Measurements from ENCODE around the gene RBM8A.

RBM8A gene

GRCh38 chr1:145927063-145927886, at the start of gene RBM8A:
TSS of gene RBM8A (minus strand) at chr1:145927484. CDS start at chr1:145927426, 58 bp downstream.
- TF ChIP-seq POU6F1 (CRISPR knock-in tag; IDR thresholded peaks at IDR 0.05; ENCODE audit: borderline replicate concordance, low read depth) = no peak
- TF ChIP-seq ARNTL (CRISPR knock-in tag; IDR thresholded peaks at IDR 0.05; ENCODE audit: borderline replicate concordance, low read depth) = no peak
- 0 out of 2 replicates have a peak, but pooled peaks have one; percentile 46 for TF ChIP-seq CSRNP3 (CRISPR knock-in tag; IDR thresholded peaks at IDR 0.05)
- TF ChIP-seq ZFP30 (CRISPR knock-in tag; IDR thresholded peaks at IDR 0.05) = no peak
- TF ChIP-seq TOX (CRISPR knock-in tag; IDR thresholded peaks at IDR 0.05; ENCODE audit: borderline replicate concordance) = 0 out of 2 replicates have a peak, but pooled peaks have one; percentile 24
- TF ChIP-seq GLIS3 (CRISPR knock-in tag; IDR thresholded peaks at IDR 0.05) = no peak
- ATAC-seq = peak; percentile 99

- no peak for ATAC-seq
- TF ChIP-seq PPARA (CRISPR knock-in tag; IDR thresholded peaks at IDR 0.05; ENCODE audit: borderline replicate concordance) (no peak), RARB (CRISPR knock-in tag; IDR thresholded peaks at IDR 0.05) (no peak), ISL1 (CRISPR knock-in tag; IDR thresholded peaks at IDR 0.05) (no peak), TSHZ2 (CRISPR knock-in tag; IDR thresholded peaks at IDR 0.05) (no peak), CREB5 (CRISPR knock-in tag; IDR thresholded peaks at IDR 0.05; ENCODE audit: low read depth) (no peak), CSRNP3 (CRISPR knock-in tag; IDR thresholded peaks at IDR 0.05) (no peak)
These were observed 49.7 kb upstream of the RBM8A start for GRCh38 chr1:145977016-145977415.

- TF ChIP-seq TCF4 (CRISPR knock-in tag; IDR thresholded peaks at IDR 0.05; ENCODE audit: borderline replicate concordance) (no peak), ARNTL (CRISPR knock-in tag; IDR thresholded peaks at IDR 0.05; ENCODE audit: borderline replicate concordance, low read depth) (no peak), CREB5 (CRISPR knock-in tag; IDR thresholded peaks at IDR 0.05; ENCODE audit: low read depth) (no peak), CSRNP3 (CRISPR knock-in tag; IDR thresholded peaks at IDR 0.05) (no peak), PPARA (CRISPR knock-in tag; IDR thresholded peaks at IDR 0.05; ENCODE audit: borderline replicate concordance) (no peak), ZNF565 (CRISPR knock-in tag; conservative IDR thresholded peaks at IDR 0.05; ENCODE audit: low read depth) (no peak), CSDC2 (CRISPR knock-in tag; IDR thresholded peaks at IDR 0.05) (no peak), ESRRG (CRISPR knock-in tag; IDR thresholded peaks at IDR 0.05) (no peak), ZNF8 (CRISPR knock-in tag; IDR thresholded peaks at IDR 0.05) (no peak), ZFP3 (CRISPR knock-in tag; IDR thresholded peaks at IDR 0.05) (no peak), POU6F1 (CRISPR knock-in tag; IDR thresholded peaks at IDR 0.05; ENCODE audit: borderline replicate concordance, low read depth) (no peak), RARB (CRISPR knock-in tag; IDR thresholded peaks at IDR 0.05) (no peak), ZNF70 (CRISPR knock-in tag; IDR thresholded peaks at IDR 0.05) (no peak), SNAI2 (CRISPR knock-in tag; IDR thresholded peaks at IDR 0.05) (no peak), ZC3H10 (CRISPR knock-in tag; IDR thresholded peaks at IDR 0.05) (no peak), ZFP30 (CRISPR knock-in tag; IDR thresholded peaks at IDR 0.05) (no peak), OSR1 (CRISPR knock-in tag; IDR thresholded peaks at IDR 0.05) (no peak), TOX (CRISPR knock-in tag; IDR thresholded peaks at IDR 0.05; ENCODE audit: borderline replicate concordance) (no peak)
- no peak for ATAC-seq
These were observed 47.9 kb upstream of the RBM8A start for GRCh38 chr1:145975216-145975615.

Data from SK-N-SH treated with all-trans-retinoic acid at 6 μM for 48 hours (cell line).